ENCODE results near the gene PTGDR2. TPM values are rescaled to one million over a fixed set of nuclear protein-coding genes. Genes with fewer than 3 reads are reported as not detected.

Gene PTGDR2
- total and polyA plus RNA-seq, 4 donors, result 0.13 to 0.23 (median 0.17) TPM

- peaks cover 6 to 17% (median 12%) of the 10 kb centered on the region in 4 donors for H3K36me3 ChIP-seq (ENCODE audit: control insufficient read depth in 4 of 4, insufficient read depth in 4 of 4, low read length in 4 of 4)
Observed at GRCh38 chr11:60889869-60890311, 34.1 kb upstream of the PTGDR2 start.

GRCh38 chr11:60887556-60887955, 31.8 kb upstream of the PTGDR2 start:
- Histone ChIP-seq H3K9me3 (ENCODE audit: control insufficient read depth in 4 of 4, insufficient read depth in 3 of 4, low read length in 3 of 4) (no peaks in the 10 kb centered on the region), H3K4me1 (ENCODE audit: control insufficient read depth in 5 of 5, insufficient read depth in 5 of 5, low read length in 5 of 5) (peaks cover 0 to 7% (median 0%) of the 10 kb centered on the region in 5 donors), H3K4me3 (no peak overlapping the region), H3K36me3 (ENCODE audit: control insufficient read depth in 4 of 4, insufficient read depth in 4 of 4, low read length in 4 of 4) (peaks cover 0 to 12% (median 6%) of the 10 kb centered on the region in 4 donors), H3K27ac (ENCODE audit: low read depth in 1 of 2, low read length in 1 of 2) (no peak overlapping the region), H3K27me3 (ENCODE audit: control insufficient read depth in 3 of 3, insufficient read depth in 3 of 3, low read length in 2 of 3) (no peaks in the 10 kb centered on the region), H3K9ac (ENCODE audit: insufficient read depth in 1 of 2, low read length in 2 of 2) (no peak overlapping the region)
- no peak for TF ChIP-seq CTCF (IDR thresholded peaks at IDR 0.05; ENCODE audit: control extremely low read depth, extremely low read depth)
- peak in 1 of 3 donors; percentile 31 for DNase-seq
- no peak for ATAC-seq (ENCODE audit: insufficient read depth, low FRiP score)
- 69 to 70% methylated on average over 5 of the region's 5 CpGs for WGBS, 2 donors

More at GRCh38 chr11:60889869-60890311, 34.1 kb upstream of the PTGDR2 start:
- TF ChIP-seq CTCF (IDR thresholded peaks at IDR 0.05; ENCODE audit: control extremely low read depth, extremely low read depth), result no peak
- Histone ChIP-seq H3K9me3 (ENCODE audit: control insufficient read depth in 4 of 4, insufficient read depth in 3 of 4, low read length in 3 of 4) (no peaks in the 10 kb centered on the region), H3K9ac (ENCODE audit: insufficient read depth in 1 of 2, low read length in 2 of 2) (no peak overlapping the region), H3K27me3 (ENCODE audit: control insufficient read depth in 3 of 3, insufficient read depth in 3 of 3, low read length in 2 of 3) (no peaks in the 10 kb centered on the region), H3K4me3 (no peak overlapping the region), H3K4me1 (ENCODE audit: control insufficient read depth in 5 of 5, insufficient read depth in 5 of 5, low read length in 5 of 5) (peaks cover 0 to 7% (median 0%) of the 10 kb centered on the region in 5 donors), H3K27ac (ENCODE audit: low read depth in 1 of 2, low read length in 1 of 2) (no peak overlapping the region)
- ATAC-seq (ENCODE audit: insufficient read depth, low FRiP score) (no peak), DNase-seq (peak in 1 of 3 donors; percentile 33)
- 52 to 56% methylated on average over 6 of the region's 6 CpGs for WGBS, 2 donors

- H3K4me3 ChIP-seq, result no peak overlapping the region
- no peak for TF ChIP-seq CTCF (IDR thresholded peaks at IDR 0.05; ENCODE audit: control extremely low read depth, extremely low read depth)
- no peak for ATAC-seq (ENCODE audit: insufficient read depth, low FRiP score)
- peaks cover 0 to 15% (median 1%) of the 10 kb centered on the region in 4 donors for H3K36me3 ChIP-seq (ENCODE audit: control insufficient read depth in 4 of 4, insufficient read depth in 4 of 4, low read length in 4 of 4)
- no peak for DNase-seq
- no peak overlapping the region for H3K9ac ChIP-seq (ENCODE audit: insufficient read depth in 1 of 2, low read length in 2 of 2)
- no peak overlapping the region for H3K27ac ChIP-seq (ENCODE audit: low read depth in 1 of 2, low read length in 1 of 2)
- no peaks in the 10 kb centered on the region for H3K27me3 ChIP-seq (ENCODE audit: control insufficient read depth in 3 of 3, insufficient read depth in 3 of 3, low read length in 2 of 3)
- peaks cover 0 to 2% (median 0%) of the 10 kb centered on the region in 4 donors for H3K9me3 ChIP-seq (ENCODE audit: control insufficient read depth in 4 of 4, insufficient read depth in 3 of 4, low read length in 3 of 4)
- WGBS, 2 donors, result 87 to 95% methylated on average over 8 of the region's 8 CpGs
- no peaks in the 10 kb centered on the region for H3K4me1 ChIP-seq (ENCODE audit: control insufficient read depth in 5 of 5, insufficient read depth in 5 of 5, low read length in 5 of 5)
Observed at GRCh38 chr11:60880643-60881282, 25.0 kb upstream of the PTGDR2 start.
